ENCODE measurements around the gene TAF6.
"Not testable (repeated sequence)": the region's sequence is repeated elsewhere in the genome, so short reads cannot be mapped to it uniquely, and the experiment has no call there.

TAF6 gene

GRCh38 chr7:100152404-100152803, 33.2 kb upstream of the TAF6 start:
- DNase-seq, result no peak

- DNase-seq, result peak; percentile 99
Observed at GRCh38 chr7:100148559-100149328, 29.6 kb upstream of the TAF6 start, which contains the start of gene LAMTOR4. LAMTOR4 (plus strand) TSS chr7:100148918; CDS start chr7:100148973, 55 bp downstream.

GRCh38 chr7:100148225-100148558, 29.0 kb upstream of the TAF6 start:
- DNase-seq, result no peak

GRCh38 chr7:100147278-100147677, 28.1 kb upstream of the TAF6 start:
- no peak for DNase-seq

- DNase-seq, result not testable (repeated sequence)
Observed at GRCh38 chr7:100146350-100146749, 27.2 kb upstream of the TAF6 start.

- no peak for DNase-seq
Observed at GRCh38 chr7:100142461-100142860, 23.3 kb upstream of the TAF6 start.

- DNase-seq, result no peak
Observed at GRCh38 chr7:100141555-100141949, 22.4 kb upstream of the TAF6 start.

- no peak for DNase-seq
Observed at GRCh38 chr7:100137851-100138760, 18.9 kb upstream of the TAF6 start.

- DNase-seq, result peak; percentile 79
Observed at GRCh38 chr7:100132697-100133151, 13.6 kb upstream of the TAF6 start.

GRCh38 chr7:100132126-100132525, 13.0 kb upstream of the TAF6 start:
- DNase-seq, result no peak

- peak; percentile 84 for DNase-seq
Observed at GRCh38 chr7:100130608-100131453, 11.7 kb upstream of the TAF6 start.

GRCh38 chr7:100130220-100130607, 11.1 kb upstream of the TAF6 start:
- not testable (repeated sequence) for DNase-seq

GRCh38 chr7:100128637-100128963, 9.4 kb upstream of the TAF6 start:
- no peak for DNase-seq

GRCh38 chr7:100127866-100128636, 8.9 kb upstream of the TAF6 start:
- DNase-seq, result no peak

- peak; percentile 94 for DNase-seq
Observed at GRCh38 chr7:100126931-100127865, 8.0 kb upstream of the TAF6 start, which contains the start of gene MBLAC1. MBLAC1 (plus strand) TSS chr7:100126967; CDS start chr7:100127396, 429 bp downstream.

GRCh38 chr7:100126239-100126930, 7.2 kb upstream of the TAF6 start:
- DNase-seq, result no peak

GRCh38 chr7:100124301-100125230, 5.4 kb upstream of the TAF6 start:
- DNase-seq, result no peak

GRCh38 chr7:100122568-100122967, 3.4 kb upstream of the TAF6 start:
- DNase-seq, result no peak

- DNase-seq, result no peak
Observed at GRCh38 chr7:100122067-100122466, 2.9 kb upstream of the TAF6 start.
